Epithelial cell of prostate (primary cell): ENCODE results near the gene UPK3A.
"Not testable (repeated sequence)": the region's sequence is repeated elsewhere in the genome, so short reads cannot be mapped to it uniquely, and the experiment has no call there.

Experiments
- DNase-seq: peaks from one replicate; pipeline ENCODE4 v3.0.0-alpha.2; 2011; ENCODE audit warnings: low read depth, low spot score
- H3K27ac ChIP-seq: fragments of 450-650 bp; 2 replicates; pipeline ENCODE4 v1.5.1; 2017; ENCODE audit warnings: mild to moderate bottlenecking

The UPK3A gene

DNA sequence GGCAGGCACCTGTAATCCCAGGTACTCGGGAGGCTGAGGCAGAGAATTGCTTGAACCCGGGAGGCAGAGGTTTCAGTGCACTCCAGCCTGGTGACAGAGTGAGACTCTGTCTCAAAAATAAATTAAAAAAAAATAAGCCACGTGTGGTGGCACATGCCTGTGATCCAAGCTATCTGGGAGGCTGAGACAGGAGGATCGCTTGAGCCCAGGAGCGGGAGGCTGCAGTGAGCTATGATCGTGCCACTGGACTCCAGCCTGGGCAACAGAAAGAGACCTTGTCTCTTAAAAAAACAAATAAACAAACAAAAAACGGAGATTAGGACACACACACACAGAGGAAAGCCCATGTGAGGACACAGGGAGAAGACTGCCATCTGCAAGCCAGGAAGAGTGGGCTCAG is 7.0 kb upstream of the UPK3A start:
- not testable (repeated sequence) for H3K27ac ChIP-seq, DNase-seq

DNA sequence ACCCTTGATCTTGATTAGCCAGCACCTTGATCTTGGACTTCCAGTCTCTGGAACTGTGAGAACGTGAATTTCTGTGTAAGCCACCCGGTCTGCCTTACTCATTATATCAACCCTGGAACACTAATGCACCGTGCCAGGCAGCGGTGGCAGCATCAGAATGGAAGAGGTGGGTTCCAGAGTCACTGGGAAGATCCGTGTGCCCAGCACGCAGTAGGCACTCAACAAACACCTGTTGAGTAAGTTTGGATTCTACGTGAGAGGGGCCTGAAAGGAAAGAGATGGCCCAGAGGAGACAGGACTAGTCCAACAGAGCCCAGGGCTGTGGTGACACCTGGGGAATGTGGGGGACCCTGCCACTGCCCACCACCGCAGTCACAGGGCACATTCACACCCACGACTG is 6.6 kb upstream of the UPK3A start:
- no peak overlapping the region for H3K27ac ChIP-seq
- DNase-seq = no peak

DNA sequence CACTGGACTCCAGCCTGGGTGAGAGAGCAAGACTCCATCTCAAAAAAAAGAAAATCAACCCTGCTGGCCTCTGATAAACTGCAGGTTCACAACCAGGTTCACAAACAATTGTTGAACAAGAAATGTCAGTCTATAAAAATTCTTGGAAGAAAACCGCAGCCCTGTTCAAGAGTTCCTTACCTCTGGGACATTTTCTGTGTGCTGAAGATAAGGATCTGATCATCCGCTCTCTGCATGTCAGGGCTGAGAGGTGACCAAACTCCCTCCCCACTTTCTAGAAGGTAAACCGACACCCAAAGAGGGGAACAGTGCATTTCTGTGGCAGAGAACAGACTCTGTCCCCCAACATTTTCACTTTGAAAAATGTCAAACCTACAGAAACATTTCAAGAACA is 4.2 kb upstream of the UPK3A start:
- no peak overlapping the region for H3K27ac ChIP-seq
- DNase-seq = no peak

DNA sequence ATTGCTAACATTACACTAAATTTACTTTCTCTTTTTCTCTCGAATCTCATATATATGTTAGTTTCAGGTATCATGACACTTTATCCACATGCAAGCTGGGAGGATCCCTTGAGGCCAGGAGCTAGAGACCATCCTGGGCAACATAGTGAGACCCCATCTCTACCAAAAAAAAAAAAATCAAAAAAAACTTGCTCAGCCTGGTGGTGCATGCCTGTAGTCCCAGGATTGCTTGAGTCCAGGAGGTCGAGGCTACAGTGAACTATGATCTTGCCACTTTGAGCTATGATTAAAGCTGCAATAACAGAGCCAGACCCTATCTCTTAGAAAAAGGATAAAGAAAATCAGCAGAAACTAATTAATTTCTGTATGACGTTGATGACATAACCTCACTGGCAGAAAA is 3.7 kb upstream of the UPK3A start:
- DNase-seq = no peak
- no peak overlapping the region for H3K27ac ChIP-seq

DNA sequence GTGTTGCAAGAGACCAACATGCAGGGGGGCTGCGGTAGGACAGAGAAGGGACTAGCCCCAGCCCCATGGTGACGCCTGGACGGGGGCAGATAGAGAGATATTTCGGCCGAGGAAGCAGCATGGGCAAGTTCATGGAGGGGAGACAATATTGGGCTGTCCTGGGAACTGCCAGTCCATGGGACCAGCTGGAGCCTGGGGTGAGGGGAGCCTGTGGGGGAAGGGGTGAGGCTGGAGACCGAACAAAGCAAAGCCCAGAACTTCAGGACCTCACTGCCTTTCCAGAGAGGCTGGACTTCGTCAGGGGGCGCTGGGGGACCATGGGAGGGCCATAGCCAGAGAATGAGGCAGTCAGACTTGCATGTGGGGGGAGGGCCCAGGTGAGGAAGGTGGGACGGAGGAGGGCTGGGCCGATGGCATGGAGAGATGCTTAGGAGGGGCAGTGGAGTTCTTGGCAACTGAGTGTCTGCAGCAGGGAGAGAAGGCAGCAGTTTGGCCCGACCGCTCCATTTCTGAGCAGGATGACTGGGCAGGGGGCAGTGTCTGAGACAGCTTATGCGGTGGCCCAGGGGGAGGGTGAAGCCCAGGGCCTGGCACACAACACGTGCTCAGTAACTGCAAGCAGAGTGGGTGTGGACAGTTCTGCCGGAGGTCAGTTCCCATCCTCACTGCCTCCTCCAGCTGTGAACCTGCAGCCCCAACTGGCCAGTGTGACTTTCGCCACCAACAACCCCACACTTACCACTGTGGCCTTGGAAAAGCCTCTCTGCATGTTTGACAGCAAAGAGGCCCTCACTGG is 712 bp downstream of the UPK3A start:
- H3K27ac ChIP-seq = no peak overlapping the region
- no peak for DNase-seq

DNA sequence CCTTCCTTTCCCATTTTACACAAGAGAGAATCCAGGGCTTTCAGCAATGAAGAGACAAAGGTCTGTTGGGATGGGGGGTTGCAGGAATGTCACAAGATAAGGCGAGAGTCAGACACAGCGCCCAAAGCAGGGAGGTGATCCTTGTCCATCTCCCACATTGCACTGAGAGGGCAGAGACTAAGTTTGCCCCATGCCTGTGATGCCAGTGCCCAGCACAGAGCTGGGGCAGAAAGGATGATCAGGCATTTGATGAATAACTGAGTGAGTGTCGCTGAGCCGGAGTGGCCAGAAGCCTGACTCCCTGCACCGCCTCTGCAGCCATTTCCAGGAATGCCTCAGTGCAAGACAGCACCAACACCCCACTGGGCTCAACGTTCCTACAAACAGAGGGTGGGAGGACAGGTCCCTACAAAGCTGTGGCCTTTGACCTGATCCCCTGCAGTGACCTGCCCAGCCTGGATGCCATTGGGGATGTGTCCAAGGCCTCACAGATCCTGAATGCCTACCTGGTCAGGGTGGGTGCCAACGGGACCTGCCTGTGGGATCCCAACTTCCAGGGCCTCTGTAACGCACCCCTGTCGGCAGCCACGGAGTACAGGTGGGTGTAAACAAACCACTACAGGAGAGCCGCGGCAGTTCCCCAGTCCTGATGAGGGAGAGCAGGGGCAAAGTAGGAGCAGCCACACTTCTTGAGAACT is 2.3 kb downstream of the UPK3A start:
- DNase-seq = no peak
- H3K27ac ChIP-seq = no peak overlapping the region

DNA sequence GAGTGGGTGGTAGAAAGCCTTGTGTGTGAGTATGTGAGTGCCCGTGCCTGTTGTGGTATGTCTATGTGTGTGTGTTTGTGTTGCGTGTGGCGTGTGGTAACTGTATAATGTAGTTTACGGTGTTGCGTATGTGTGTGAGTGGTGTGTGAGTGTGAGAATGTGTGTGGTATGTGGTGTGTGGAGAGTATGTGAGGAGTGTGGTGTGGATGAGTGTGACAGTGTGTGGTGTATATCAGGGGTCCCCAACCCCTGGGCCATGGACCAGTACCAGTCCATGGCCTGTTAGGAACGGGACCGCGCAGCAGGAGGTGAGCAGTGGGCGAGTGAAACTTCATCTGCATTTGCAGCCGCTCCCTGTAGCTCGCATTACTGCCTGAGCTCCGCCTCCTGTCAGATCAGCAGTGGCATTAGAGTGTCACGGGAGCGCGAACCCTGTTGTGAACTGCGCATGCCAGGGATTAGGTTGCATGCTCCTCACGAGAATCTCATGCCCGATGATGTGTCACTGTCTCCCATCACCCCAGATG is 5.7 kb downstream of the UPK3A start:
- DNase-seq = no peak
- no peak overlapping the region for H3K27ac ChIP-seq

DNA sequence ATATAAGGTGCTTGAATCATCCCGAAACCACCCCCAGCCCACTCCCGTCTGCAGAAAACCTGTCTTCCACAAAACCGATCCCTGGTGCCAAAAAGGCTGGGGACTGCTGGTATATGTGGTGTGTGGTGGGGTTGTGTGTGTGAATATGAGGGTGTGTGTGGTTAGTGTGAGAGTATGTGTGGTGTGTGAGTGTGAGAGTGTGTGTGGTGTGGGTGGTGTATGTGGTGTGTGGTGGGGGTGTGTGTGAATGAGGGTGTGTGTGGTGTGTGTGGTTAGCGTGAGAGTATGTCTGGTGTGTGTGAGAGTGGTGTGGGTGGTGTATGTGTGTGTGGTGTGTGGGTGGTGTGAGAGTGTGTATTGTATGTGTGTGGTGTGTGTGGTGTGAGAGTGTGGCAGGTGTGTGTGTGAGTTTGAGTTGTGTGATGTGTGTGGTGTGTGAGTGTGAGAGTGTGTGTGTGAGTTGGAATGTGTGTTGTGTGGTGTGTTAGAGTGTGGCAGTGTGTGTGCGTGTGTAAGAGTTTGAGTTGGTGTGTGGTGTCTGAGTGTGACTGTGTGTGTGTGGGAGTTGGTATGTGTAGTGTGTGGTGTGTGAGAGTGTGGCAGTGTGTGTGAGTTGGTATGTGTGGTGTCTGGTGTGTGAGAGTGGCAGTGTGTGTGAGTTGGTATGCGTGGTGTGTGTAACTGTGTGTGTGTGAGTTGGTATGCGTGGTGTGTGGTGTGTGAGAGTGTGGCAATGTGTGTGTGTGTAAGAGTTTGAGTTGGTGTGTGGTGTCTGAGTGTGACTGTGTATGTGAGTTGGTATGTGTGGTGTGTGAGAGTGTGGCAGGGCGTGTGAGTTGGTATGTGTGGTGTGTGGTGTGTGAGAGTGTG is 6.5 kb downstream of the UPK3A start:
- DNase-seq = no peak

DNA sequence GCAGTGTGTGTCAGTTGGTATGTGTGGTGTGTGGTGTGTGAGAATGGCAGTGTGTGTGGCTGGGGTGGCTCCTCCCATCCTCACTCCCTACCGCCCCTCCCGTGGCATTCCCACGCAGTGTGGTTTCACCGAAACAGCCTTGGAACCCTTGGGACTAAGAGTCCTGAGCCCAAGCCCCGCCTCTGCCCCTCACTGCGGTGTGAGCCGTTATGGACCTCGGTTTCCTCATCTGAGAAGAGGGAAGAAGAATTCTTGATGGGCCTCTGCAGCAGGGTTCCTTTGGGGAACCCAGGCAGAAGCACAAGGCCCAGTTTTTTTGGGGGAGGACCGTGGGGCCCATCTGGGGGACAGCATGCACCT is 7.2 kb downstream of the UPK3A start:
- DNase-seq = no peak
- H3K27ac ChIP-seq = no peak overlapping the region

More for the DNA sequence above, 6.5 kb downstream of the UPK3A start:
- H3K27ac ChIP-seq = no peak overlapping the region

DNA sequence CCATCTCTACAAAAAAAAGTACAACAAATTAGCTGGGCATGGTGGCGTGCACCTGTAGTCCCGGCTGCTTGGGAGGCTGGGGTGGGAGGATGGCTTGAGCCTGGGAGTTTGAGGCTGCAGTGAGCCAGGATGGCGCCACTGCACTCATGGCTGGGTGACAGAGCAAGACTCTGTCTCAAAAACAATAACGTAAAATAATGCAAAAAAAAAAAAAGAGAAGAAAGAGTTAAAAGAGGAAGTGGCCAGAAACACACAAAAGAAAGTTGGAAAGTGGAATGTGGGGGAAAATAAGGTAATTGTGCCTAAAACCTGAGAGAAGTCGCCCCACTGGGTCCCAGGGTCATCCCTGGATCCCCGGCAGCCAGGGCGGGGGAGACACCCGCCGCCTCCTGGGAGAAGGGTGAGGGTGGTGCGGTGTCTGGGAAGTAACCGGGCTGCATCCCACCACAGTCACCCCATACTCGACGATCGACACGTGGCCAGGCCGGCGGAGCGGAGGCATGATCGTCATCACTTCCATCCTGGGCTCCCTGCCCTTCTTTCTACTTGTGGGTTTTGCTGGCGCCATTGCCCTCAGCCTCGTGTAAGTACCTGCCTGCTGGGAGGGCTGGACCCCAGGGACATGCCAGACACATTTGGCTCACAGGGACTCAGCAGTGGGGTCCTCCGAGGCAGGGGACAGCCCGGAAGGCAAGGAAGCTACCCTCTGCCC is 8.1 kb downstream of the UPK3A start:
- no peak for DNase-seq
- H3K27ac ChIP-seq = no peak overlapping the region

DNA sequence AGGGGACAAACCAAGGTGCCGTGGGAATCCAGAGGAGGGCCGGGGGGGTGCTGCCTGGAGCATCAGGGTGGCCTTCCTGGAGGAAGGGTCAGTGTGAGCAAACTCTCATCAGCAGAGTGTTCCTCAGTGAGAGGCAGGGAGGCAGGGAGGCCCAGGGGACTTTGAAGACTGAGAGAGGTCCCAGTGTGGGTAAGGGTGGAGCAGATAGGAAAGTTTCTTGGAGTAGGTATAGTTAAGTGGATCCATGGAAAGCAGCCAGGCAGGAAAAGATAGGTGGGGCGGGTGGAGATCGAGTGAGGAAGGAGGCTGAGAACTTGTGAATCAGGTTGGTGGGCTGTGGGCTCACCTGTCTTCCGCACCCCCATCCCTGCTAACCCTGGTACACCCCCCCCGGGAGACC is 9.3 kb downstream of the UPK3A start:
- H3K27ac ChIP-seq = no peak overlapping the region
- DNase-seq = no peak

DNA sequence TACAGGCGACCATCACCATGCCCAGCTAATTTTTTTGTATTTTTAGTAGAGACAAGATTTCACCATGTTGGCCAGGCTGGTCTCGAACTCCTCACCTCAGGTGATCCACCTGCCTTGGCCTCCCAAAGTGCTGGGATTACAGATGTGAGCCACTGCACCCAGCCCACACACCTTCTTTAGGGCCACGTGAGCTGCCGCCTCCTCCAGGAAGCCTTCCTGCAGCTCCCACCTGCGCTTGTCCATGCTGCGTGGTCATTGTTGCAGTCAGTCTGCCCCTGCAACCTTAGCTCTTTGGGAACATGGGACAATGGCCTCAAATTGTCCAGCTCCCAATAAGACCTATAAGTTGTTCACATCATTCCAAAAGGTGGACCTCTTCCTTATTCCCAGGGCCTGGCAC is 10.3 kb downstream of the UPK3A start:
- not testable (repeated sequence) for DNase-seq, H3K27ac ChIP-seq

DNA sequence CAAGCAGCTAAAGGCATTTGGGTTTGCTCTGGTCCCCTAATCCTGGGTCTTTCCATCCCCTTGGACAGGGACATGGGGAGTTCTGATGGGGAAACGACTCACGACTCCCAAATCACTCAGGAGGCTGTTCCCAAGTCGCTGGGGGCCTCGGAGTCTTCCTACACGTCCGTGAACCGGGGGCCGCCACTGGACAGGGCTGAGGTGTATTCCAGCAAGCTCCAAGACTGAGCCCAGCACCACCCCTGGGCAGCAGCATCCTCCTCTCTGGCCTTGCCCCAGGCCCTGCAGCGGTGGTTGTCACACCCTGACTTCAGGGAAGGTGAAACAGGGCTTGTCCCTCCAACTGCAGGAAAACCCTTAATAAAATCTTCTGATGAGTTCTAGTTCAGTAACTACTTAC is 10.7 kb downstream of the UPK3A start:
- DNase-seq = no peak
- H3K27ac ChIP-seq = no peak overlapping the region

DNA sequence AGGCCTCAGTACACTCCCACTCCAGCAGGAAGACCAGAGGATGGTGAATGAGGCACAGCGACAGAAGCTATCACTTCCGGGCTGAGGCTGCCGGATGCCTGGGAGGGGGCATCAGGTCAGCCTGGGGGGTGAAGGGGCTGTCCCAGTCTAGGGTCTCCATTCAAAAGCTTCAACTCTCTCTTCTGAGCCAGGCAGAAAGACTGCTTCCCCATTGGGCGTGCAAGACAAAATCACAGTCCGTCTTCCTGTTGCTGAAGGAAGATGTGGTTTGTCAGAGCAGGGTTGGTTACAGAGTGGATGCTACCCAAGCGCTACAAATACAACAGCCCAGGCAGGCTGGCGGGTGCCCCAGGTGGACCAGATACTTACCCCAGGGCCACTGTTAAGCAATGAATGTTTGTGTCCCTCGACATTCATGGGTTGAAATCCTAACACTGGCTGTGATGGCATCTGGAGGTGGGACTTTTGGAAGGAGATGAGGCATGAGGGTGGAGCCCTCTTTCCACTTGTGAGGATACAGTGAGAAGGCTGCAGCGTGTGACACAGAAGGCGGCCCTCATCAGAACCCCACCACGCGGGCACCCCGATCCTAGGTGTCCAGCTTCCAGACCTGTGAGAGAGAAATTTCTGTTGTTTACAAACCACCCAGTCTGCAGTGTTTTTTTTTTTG is 12.0 kb downstream of the UPK3A start:
- no peak overlapping the region for H3K27ac ChIP-seq
- no peak for DNase-seq

DNA sequence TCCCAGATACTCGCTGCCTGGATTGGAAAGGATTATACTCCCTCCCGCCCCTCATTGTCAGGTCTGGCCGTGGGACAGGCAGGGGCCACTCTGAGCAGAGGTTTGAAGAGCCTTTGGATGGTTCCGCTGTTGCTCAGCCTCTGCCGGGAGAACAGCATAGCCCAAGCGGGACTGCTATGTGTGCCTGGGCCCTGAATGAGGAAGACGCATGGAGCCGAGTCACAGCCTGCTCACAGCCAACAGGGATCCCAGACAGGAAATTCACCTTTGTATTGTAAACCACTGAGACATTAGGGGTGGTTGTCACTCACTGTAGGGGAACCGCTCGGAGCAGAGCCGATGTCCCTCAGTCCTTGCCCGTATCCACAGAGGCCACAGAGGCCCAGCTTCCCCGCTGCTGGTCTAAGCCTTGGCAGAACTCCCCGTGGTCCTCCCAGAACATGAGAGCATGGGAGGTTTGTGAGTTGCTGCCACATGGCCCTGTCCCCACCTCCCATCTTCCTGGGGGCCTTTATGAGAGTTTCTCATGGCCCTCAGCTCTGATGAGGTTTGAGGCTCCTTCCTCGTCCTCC is 14.3 kb downstream of the UPK3A start:
- no peak overlapping the region for H3K27ac ChIP-seq
- no peak for DNase-seq

DNA sequence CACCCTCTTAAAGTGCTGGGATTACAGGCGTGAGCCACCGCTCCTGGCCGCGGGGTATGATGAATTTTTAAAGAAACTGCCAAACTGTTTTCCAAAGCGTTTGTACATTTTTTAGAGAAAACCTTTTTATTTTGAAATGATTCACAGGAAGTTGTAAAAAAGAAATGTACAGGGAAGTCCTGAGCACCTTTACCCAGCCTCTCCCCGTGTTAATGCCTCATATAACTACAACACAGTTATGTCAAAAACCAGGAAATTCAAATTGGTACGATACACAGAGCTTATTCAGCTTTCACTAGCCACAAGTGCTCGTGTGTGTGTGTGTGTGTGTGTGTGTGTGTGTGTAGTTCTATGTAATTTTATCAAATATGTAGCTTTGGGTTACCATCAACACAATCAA is 18.0 kb downstream of the UPK3A start:
- H3K27ac ChIP-seq = no peak overlapping the region
- DNase-seq = no peak

DNA sequence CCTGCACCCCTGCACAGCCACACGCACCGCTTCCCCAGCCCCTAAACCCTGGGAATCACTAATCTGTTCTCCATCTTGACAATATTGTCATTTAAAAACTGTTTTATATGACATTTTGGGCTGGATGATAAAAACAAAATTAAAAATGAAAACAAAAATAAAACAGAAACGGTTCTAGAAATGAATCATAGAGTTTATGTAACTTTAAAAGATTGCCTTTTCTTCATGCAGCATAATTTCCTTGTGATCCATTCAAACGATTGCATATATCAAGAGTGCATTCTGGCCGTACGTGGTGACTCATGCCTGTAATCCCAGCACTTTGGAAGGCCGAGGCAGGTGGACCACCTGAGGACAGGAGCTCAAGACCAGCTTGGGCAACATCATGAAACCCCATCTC is 18.4 kb downstream of the UPK3A start:
- no peak for DNase-seq
- no peak overlapping the region for H3K27ac ChIP-seq

DNA sequence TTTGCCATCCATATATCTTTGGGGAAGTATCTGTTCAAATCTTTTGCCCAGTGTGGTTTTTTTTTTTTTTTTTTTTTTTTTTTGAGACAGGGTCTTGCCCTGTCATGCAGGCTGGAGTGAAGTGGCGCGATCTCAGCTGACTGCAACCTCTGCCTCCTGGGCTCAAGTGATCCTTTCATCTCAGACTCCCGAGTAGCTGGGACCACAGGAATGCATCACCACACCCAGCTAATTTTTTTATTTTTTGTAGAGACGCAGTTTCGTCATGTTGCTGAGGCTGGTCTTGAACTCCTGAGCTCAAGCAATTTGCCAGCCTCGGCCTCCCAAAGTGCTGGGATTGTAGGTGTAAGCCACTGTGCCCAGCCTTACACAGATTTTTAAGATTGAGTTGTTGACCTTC is 20.2 kb downstream of the UPK3A start:
- no peak overlapping the region for H3K27ac ChIP-seq
- DNase-seq = no peak

DNA sequence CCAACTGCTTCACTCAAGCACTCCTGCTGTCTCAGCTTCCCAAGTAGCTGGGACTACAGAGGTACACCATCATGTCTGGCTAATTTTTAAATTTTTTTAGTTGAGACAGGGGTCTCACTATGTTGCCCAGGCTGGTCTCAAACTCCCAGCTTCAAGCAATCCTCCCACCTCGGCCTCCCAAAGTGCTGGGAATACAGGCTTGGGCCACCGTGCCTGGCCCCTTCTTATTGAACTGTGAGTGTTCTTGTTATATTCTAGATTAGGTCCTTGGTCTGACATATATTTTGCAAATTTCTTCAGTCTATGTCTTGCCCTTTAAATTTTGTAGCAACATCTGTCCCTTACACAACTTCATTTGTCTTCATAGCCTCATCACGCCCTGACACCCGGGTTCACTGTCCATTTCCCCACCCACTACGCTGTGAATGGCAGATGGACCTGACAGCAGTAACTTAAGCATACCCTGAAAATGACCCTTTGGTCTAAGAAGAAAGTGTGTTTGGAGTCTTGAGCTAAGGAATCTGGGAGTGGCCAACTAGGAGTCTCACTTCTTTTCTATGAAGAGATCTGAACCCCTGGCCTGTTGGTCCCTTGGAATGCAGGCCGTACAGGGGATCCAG is 20.8 kb downstream of the UPK3A start:
- H3K27ac ChIP-seq = no peak overlapping the region
- DNase-seq = no peak
